ENCODE results near the gene FGD4.

GRCh38 chr12:32686340-32686739 is 287.0 kb downstream of the FGD4 start:
- TF ChIP-seq, protein P1, sequence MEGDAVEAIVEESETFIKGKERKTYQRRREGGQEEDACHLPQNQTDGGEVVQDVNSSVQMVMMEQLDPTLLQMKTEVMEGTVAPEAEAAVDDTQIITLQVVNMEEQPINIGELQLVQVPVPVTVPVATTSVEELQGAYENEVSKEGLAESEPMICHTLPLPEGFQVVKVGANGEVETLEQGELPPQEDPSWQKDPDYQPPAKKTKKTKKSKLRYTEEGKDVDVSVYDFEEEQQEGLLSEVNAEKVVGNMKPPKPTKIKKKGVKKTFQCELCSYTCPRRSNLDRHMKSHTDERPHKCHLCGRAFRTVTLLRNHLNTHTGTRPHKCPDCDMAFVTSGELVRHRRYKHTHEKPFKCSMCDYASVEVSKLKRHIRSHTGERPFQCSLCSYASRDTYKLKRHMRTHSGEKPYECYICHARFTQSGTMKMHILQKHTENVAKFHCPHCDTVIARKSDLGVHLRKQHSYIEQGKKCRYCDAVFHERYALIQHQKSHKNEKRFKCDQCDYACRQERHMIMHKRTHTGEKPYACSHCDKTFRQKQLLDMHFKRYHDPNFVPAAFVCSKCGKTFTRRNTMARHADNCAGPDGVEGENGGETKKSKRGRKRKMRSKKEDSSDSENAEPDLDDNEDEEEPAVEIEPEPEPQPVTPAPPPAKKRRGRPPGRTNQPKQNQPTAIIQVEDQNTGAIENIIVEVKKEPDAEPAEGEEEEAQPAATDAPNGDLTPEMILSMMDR (IDR thresholded peaks at IDR 0.05; ENCODE audit: extremely low read depth in 1 of 2, insufficient read depth in 1 of 2, low read depth in 1 of 2, low read length in 2 of 2): no peak
- TF ChIP-seq POLR2A (IDR thresholded peaks at IDR 0.05; ENCODE audit: low read depth, low read length) (no peak), FOS (IDR thresholded peaks at IDR 0.05; ENCODE audit: borderline replicate concordance, insufficient read depth, low read length) (no peak), EZH2 (IDR thresholded peaks at IDR 0.05; ENCODE audit: borderline replicate concordance, low read depth, low read length, severe bottlenecking) (no peak), POLR2AphosphoS5 (IDR thresholded peaks at IDR 0.05; ENCODE audit: insufficient read depth, low read depth, low read length) (no peak), JUN (IDR thresholded peaks at IDR 0.05; ENCODE audit: borderline replicate concordance, insufficient read depth, insufficient read length, low read depth) (no peak), GATA2 (IDR thresholded peaks at IDR 0.05; ENCODE audit: insufficient read depth, insufficient read length, low read depth, low read length) (no peak), MYC (IDR thresholded peaks at IDR 0.05; ENCODE audit: low read depth, low read length) (no peak)
- TF ChIP-seq, protein P2, sequence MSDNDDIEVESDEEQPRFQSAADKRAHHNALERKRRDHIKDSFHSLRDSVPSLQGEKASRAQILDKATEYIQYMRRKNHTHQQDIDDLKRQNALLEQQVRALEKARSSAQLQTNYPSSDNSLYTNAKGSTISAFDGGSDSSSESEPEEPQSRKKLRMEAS (IDR thresholded peaks at IDR 0.05; ENCODE audit: insufficient read depth, insufficient read length): no peak

All from endothelial cell of umbilical vein (primary cell).